Body of pancreas (tissue), 4 donors: ENCODE data around the gene PRAMEF1.

ENCODE experiments used
- CTCF ChIP-seq, 7 experiments: fragments of 450-650 bp in 4 of 7; fragments of 200-600 bp in 3 of 7; sonication (generic) in 3 of 7; IDR thresholded peaks; one replicate each; pipeline ENCODE4 v1.5.1; 2016 to 2019; ENCODE audit warnings: antibody characterized with exemption in 7 of 7
- POLR2A ChIP-seq, 3 donors: fragments of 450-650 bp; IDR thresholded peaks; one replicate each; pipeline ENCODE4 v1.6.1; 2016; ENCODE audit warnings: antibody characterized with exemption in 3 of 3, mild to moderate bottlenecking in 2 of 3

DNA sequence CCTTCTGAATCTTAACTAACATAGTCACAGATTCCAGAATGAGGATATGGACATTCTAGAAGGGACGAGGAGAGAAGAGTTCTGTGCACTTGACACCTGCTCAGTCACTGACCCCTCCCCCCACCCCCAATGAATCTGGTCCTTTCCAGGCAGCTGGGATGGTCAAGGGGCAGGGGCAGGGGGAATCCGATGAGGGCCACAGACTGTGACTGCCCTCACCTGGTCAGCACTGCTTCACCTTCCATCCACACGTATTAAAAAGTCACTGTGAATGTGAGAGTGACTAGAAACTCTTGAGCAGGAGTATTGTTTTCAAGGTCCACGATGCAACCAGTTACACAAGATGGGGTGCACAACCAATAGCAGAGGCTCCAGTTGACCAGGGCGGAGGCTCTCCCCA is 27.2 kb upstream of the PRAMEF1 start:
- TF ChIP-seq CTCF (IDR thresholded peaks at IDR 0.05) (no peak), POLR2A (IDR thresholded peaks at IDR 0.05) (no peak)
